ENCODE measurements around the gene RMI2.
A peak's percentile ranks its signal among the peaks of the same experiment; 100 is the strongest.

The RMI2 gene

DNA sequence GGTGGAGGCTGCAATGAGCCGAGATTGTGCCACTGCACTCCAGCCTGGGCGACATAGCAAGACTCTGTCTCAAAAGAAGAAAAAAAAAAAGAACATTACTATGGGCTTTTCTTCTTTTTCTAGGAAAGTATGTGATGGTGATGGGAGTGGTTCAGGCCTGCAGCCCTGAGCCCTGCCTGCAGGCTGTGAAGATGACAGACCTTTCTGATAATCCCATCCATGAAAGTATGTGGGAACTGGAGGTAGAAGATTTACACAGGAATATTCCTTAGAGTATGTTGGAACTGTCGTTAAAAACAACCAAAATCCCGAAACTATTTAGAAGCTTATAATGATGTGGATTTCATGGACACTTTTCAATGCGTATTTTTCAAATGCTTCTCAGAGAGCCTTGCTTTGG, 5.3 kb downstream of the RMI2 start:
- TF ChIP-seq CTCF (IDR thresholded peaks at IDR 0.05; ENCODE audit: insufficient read depth, low read length, poor library complexity, severe bottlenecking), result no peak
- Histone ChIP-seq H3K4me3 (replicated peaks; ENCODE audit: low read depth, low read length) (no peak overlapping the region), H3K27me3 (replicated peaks; ENCODE audit: control insufficient read depth, insufficient read depth, low read length) (no peaks in the 10 kb centered on the region), H3K36me3 (ENCODE audit: control insufficient read depth, insufficient read depth, low read length) (peaks cover 2% of the 10 kb centered on the region; the same call in 1 of the 2 replicates)
- DNase-seq (ENCODE audit: extremely low read depth, insufficient read length), result no peak

- TF ChIP-seq CTCF (IDR thresholded peaks at IDR 0.05; ENCODE audit: insufficient read depth, low read length, poor library complexity, severe bottlenecking), result no peak
- Histone ChIP-seq H3K4me3 (replicated peaks; ENCODE audit: low read depth, low read length) (no peak overlapping the region), H3K36me3 (ENCODE audit: control insufficient read depth, insufficient read depth, low read length) (peaks cover 2% of the 10 kb centered on the region; the same call in 1 of the 2 replicates), H3K27me3 (replicated peaks; ENCODE audit: control insufficient read depth, insufficient read depth, low read length) (no peaks in the 10 kb centered on the region)
- no peak for DNase-seq (ENCODE audit: extremely low read depth, insufficient read length)
Measured at GRCh38 chr16:11350921-11351335, 5.7 kb downstream of the RMI2 start.

DNA sequence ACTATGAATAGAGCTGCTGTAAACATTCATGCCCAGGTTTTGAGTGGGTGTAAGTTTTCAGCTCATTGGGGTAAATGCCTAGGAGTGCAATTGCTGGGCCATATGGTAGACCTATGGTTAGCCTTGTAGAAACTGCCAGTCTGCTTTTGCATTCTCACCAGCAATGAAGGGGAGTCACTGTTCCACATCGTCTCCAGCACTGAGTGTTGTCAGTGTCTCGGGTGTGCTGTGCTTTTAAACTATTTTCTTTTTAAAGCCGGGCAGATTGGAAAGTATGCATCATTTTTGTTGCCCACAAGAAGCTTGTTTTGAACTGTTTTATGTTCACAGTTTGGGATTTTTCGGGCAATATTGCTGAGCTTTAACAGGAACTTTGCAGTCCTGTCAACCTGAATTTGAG, 7.9 kb downstream of the RMI2 start:
- H3K27me3 ChIP-seq (replicated peaks; ENCODE audit: control insufficient read depth, insufficient read depth, low read length), result no peaks in the 10 kb centered on the region
- H3K4me3 ChIP-seq (replicated peaks; ENCODE audit: low read depth, low read length), result no peak overlapping the region
- TF ChIP-seq CTCF (IDR thresholded peaks at IDR 0.05; ENCODE audit: insufficient read depth, low read length, poor library complexity, severe bottlenecking), result no peak
- no peak for DNase-seq (ENCODE audit: extremely low read depth, insufficient read length)
- peaks cover 2% of the 10 kb centered on the region; the same call in 1 of the 2 replicates for H3K36me3 ChIP-seq (ENCODE audit: control insufficient read depth, insufficient read depth, low read length)

- TF ChIP-seq CTCF (IDR thresholded peaks at IDR 0.05; ENCODE audit: insufficient read depth, low read length, poor library complexity, severe bottlenecking), result no peak
- no peaks in the 10 kb centered on the region for H3K27me3 ChIP-seq (replicated peaks; ENCODE audit: control insufficient read depth, insufficient read depth, low read length)
- no peak for DNase-seq (ENCODE audit: extremely low read depth, insufficient read length)
- no peak overlapping the region for H3K4me3 ChIP-seq (replicated peaks; ENCODE audit: low read depth, low read length)
- no peaks in the 10 kb centered on the region for H3K36me3 ChIP-seq (ENCODE audit: control insufficient read depth, insufficient read depth, low read length)
Measured at GRCh38 chr16:11354407-11354732, 9.1 kb downstream of the RMI2 start.

DNA sequence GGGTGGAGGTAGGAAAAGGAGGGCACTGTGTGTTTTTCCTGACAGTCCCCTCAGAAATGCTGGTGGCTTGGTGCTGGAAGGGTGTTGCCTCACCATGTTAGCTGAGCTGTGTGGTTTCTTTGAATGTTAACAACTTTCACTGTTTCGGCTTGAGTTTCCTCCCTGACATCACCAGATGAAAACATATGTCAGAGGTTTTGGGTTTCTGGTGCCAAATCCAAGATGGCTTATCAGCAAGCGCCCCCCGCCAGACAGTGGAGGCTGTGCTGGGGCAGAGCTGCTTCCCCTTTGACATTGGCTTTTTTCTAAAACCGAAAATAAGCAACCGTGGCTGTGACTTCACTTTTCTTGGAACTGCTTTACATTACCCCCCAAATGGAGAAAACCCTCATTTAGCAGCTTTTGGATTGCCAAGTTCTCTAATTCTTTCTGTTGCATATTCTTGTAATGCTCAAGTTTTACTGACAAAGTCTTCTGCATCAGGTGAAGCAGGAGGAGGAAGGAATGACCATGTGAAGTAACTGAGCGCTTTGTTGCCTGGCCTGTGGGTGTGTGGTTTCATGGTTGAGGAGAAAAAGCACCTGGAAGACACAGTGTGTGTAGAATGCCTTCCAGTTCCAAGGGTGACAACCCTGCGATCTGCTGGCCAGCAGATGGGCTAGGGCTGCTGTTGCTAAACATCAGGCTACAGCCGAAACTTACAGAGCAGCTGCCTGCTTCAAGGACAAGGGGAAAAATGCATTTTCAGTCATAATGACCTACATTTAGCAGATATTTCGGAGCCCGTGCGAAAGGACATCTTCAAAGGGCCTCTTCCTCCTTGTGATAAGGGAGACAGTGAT, 9.7 kb downstream of the RMI2 start:
- no peaks in the 10 kb centered on the region for H3K36me3 ChIP-seq (ENCODE audit: control insufficient read depth, insufficient read depth, low read length)
- peak; percentile 25 for TF ChIP-seq CTCF (IDR thresholded peaks at IDR 0.05; ENCODE audit: insufficient read depth, low read length, poor library complexity, severe bottlenecking)
- no peaks in the 10 kb centered on the region for H3K27me3 ChIP-seq (replicated peaks; ENCODE audit: control insufficient read depth, insufficient read depth, low read length)
- H3K4me3 ChIP-seq (replicated peaks; ENCODE audit: low read depth, low read length), result 0 out of 2 replicates have a peak overlapping the region, but pooled peaks have one; percentile 10
- DNase-seq (ENCODE audit: extremely low read depth, insufficient read length), result peak; percentile 76

Measured in GM06990 (cell line).